ENCODE measurements around the gene SKIC8. TPM values are rescaled to one million over a fixed set of nuclear protein-coding genes. Genes with fewer than 3 reads are reported as not detected.

SKIC8 gene
- total RNA-seq, 2 donors from 2014 or later: 29.8 to 38.6 TPM

DNA sequence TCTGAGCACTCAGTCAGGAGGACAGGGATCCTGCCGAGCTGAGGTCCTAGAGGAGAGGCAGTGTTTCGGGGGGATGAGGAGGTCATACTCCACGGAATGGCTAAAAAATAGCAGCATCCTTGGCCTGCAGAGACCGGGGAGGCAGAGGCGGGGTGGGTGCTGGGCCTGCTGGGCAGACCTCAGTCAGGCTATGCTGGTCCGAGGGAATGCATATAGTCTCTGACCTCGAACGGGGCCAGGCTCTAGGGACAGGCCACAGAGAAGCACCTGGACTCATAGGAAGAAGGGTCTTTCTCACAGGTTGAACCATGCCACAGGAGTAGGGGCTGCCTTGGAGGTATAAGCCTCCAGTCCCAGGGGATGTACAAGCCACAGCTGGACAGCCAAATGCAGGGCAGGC, 14.0 kb upstream of the SKIC8 start:
- no peaks in the 10 kb centered on the region for H3K4me1 ChIP-seq
- no peak overlapping the region for H3K4me3 ChIP-seq
- no peaks in the 10 kb centered on the region for H3K27me3 ChIP-seq
- TF ChIP-seq, protein P1, sequence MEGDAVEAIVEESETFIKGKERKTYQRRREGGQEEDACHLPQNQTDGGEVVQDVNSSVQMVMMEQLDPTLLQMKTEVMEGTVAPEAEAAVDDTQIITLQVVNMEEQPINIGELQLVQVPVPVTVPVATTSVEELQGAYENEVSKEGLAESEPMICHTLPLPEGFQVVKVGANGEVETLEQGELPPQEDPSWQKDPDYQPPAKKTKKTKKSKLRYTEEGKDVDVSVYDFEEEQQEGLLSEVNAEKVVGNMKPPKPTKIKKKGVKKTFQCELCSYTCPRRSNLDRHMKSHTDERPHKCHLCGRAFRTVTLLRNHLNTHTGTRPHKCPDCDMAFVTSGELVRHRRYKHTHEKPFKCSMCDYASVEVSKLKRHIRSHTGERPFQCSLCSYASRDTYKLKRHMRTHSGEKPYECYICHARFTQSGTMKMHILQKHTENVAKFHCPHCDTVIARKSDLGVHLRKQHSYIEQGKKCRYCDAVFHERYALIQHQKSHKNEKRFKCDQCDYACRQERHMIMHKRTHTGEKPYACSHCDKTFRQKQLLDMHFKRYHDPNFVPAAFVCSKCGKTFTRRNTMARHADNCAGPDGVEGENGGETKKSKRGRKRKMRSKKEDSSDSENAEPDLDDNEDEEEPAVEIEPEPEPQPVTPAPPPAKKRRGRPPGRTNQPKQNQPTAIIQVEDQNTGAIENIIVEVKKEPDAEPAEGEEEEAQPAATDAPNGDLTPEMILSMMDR (IDR thresholded peaks at IDR 0.05): no peak
- H3K9me3 ChIP-seq: no peaks in the 10 kb centered on the region
- H3K36me3 ChIP-seq: no peaks in the 10 kb centered on the region
- DNase-seq (ENCODE audit: low spot score): no peak
- H3K27ac ChIP-seq: no peak overlapping the region

DNA sequence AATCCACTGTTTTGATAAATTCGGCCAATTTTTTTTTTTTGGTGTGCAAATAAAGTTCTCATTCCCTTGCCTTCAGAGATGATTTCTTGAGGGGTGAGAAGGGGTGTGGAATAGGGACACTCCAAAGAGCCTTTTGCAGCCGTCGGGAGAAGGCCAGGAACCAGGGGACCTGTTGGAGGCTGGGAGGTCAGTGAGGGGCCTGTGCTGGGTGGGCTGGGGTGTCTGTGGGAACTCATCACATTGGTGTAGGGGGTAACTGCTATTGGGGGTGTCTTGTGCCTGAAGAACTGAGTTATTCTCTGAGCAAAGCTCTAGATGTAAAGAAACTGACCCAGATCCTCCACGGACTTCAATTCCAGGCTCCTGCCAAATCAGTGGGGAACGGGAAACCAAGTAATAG, 13.5 kb upstream of the SKIC8 start:
- no peaks in the 10 kb centered on the region for H3K27me3 ChIP-seq
- TF ChIP-seq, protein P1 (IDR thresholded peaks at IDR 0.05): no peak
- no peaks in the 10 kb centered on the region for H3K4me1 ChIP-seq
- H3K9me3 ChIP-seq: no peaks in the 10 kb centered on the region
- no peak overlapping the region for H3K27ac ChIP-seq
- no peak overlapping the region for H3K4me3 ChIP-seq
- no peak for DNase-seq (ENCODE audit: low spot score)
- no peaks in the 10 kb centered on the region for H3K36me3 ChIP-seq

DNA sequence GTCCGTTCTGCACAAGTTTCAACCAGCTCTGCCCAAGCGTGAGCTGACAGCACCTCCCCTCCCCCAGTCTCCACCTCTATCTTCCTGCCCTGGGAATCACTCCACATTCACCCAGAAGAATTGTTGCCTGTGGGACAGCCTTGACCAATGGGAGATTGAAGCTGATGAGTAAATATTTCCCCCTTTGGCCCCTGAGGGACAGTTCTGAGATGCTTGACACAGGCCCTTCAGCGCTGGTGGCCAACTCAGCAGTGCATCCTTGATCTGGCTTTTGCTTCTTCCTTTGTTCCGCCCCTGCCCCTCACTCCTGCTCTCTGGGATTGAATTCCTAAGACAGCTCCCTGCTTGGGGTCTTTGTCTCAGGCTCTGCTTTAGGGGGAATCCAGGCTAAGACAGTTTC, 13.1 kb upstream of the SKIC8 start:
- TF ChIP-seq, protein P1 (IDR thresholded peaks at IDR 0.05): no peak
- H3K4me1 ChIP-seq: no peaks in the 10 kb centered on the region
- H3K27me3 ChIP-seq: no peaks in the 10 kb centered on the region
- no peak overlapping the region for H3K27ac ChIP-seq
- H3K36me3 ChIP-seq: no peaks in the 10 kb centered on the region
- H3K4me3 ChIP-seq: no peak overlapping the region
- no peak for DNase-seq (ENCODE audit: low spot score)
- no peaks in the 10 kb centered on the region for H3K9me3 ChIP-seq

GRCh38 chr15:78311292-78311691, 11.9 kb upstream of the SKIC8 start:
- Histone ChIP-seq H3K27ac (no peak overlapping the region), H3K4me1 (no peaks in the 10 kb centered on the region), H3K36me3 (no peaks in the 10 kb centered on the region), H3K9me3 (no peaks in the 10 kb centered on the region), H3K27me3 (no peaks in the 10 kb centered on the region), H3K4me3 (no peak overlapping the region)
- TF ChIP-seq, protein P1 (IDR thresholded peaks at IDR 0.05): no peak
- no peak for DNase-seq (ENCODE audit: low spot score)

DNA sequence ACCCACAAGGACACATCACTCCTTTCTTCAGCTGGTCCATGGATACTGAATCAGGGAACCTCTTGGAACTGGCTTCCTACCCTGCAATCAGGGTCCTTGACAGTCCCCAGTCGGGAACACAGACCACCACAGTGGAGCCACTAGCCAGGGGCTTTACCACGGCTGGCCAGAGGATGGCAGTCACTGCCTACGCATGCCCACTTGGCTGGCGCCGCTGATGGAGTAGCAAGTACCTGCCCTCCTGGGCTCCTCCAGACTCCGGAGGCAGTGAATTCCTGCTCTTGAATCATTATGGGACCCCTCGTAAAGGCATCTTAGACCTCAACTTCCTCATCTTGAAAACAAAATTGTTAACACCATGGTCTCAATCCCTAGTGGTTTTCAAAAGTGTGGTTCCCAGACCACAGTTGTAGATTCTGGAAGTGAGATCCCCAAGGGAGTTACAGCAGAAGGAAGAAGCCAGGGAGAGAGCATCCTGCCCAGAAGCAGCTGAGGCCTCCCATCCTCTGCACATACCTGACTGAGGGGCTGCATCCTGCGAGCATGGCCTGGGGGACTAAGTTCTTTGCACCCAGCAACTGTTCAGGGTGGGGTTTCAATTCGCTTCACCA, 9.1 kb upstream of the SKIC8 start:
- no peaks in the 10 kb centered on the region for H3K27me3 ChIP-seq
- no peaks in the 10 kb centered on the region for H3K4me1 ChIP-seq
- H3K4me3 ChIP-seq: no peak overlapping the region
- H3K27ac ChIP-seq: no peak overlapping the region
- no peaks in the 10 kb centered on the region for H3K9me3 ChIP-seq
- TF ChIP-seq, protein P1 (IDR thresholded peaks at IDR 0.05): peak; percentile 56 to 87
- DNase-seq (ENCODE audit: low spot score): no peak
- no peaks in the 10 kb centered on the region for H3K36me3 ChIP-seq

DNA sequence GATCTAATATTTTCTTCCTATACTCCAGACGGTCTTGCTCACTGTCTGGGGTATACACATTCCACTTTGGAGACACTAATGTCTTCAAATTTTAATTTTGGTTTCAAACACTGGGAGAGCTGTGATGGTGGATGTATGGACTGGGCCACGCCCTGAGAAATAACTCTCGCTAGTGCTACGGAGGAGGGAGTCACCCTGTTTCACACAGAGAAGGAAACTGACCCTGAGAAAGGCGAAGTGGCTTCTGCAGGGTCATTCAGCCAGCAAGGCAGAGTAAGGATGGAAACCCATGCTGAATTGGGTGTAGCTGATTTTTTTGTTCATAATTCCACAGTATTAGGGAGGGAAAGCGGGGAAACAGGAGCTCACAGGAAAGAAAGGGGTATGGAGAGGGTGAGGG, 8.6 kb upstream of the SKIC8 start:
- Histone ChIP-seq H3K9me3 (no peaks in the 10 kb centered on the region), H3K36me3 (no peaks in the 10 kb centered on the region), H3K27me3 (no peaks in the 10 kb centered on the region), H3K4me1 (no peaks in the 10 kb centered on the region), H3K4me3 (no peak overlapping the region), H3K27ac (no peak overlapping the region)
- TF ChIP-seq, protein P1 (IDR thresholded peaks at IDR 0.05): no peak
- DNase-seq (ENCODE audit: low spot score): no peak
